Coronary artery (tissue), 2 donors: ENCODE results near the gene MATCAP1.
A peak's percentile ranks its signal among the peaks of the same experiment; 100 is the strongest.

Source experiments
- DNase-seq: peaks from one replicate; pipeline ENCODE4 v3.0.0-alpha.2; 2017; ENCODE audit warnings: low spot score
- H3K27ac ChIP-seq, 2 donors: fragments of 200-600 bp; sonication (generic); one replicate each; pipeline ENCODE4 v1.5.1; 2016 to 2019
- H3K4me3 ChIP-seq: fragments of 200-600 bp; sonication (generic); 2 replicates; pipeline ENCODE4 v1.5.1; 2016; ENCODE audit warnings: mild to moderate bottlenecking, moderate library complexity
- CTCF ChIP-seq: fragments of 200-600 bp; sonication (generic); IDR thresholded peaks from one replicate; pipeline ENCODE4 v1.5.1; 2019; ENCODE audit warnings: antibody characterized with exemption

The MATCAP1 gene

DNA sequence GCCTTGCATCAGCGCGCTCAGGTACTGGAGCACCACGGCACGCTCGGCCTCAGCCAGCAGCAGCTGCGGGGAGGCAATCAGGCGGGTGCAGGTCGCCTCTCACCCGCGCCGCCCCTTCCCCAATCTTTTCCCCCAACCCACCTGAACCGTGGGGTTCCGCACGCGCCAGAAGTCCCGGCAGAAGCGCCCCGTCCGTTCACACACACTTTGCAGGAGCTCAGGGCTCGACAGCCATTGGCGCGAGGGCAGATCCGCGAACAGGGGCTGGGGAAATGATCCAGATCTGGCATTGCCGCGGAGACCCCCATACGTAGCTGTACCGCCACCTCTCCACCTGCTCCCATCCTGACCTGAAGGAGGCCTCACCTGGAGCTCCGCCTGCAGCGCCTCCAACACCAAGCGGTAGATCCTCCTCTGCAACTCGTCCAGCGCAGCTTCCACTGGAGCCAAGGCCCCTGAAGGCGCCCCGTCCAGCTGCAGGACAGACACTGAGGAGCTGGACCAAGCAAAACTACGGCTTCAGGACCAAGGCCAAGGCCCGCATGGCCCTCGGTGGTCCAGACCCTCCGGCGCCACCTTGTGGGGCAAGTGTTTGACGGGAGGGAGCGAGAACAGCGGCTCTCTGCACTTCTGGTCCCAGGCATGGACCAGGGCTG is 1.4 kb upstream of the MATCAP1 start:
- peak; percentile 71 for TF ChIP-seq CTCF
- peak overlapping the region in 1 of 2 donors; percentile 99 for H3K27ac ChIP-seq

DNA sequence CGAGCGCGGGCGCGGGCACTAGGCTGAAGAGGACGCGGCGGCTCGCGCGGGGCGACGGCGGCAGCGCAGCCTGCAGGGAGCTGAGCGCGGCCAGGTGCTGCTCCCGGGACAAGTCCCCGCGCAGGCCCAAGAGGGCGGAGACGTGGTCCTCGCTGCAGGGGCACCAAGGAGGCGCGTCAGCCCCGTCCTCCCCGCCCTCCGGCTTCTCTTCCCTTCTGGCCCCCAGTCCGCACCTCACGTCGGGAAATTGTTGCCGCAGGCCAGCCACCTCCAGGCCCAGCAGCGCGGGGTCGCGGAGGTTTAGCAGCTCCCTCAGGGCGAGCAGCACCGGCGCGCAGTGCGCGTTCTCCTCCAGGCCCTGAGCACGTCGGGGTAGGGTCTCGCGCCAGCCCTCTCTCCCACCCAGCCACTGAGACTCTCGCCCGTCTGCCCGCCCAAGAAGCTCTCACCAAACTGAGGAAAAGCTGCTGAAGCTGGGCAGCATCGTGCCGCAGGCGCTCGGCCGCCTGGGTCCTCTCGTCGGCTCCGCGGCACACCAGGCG is 761 bp upstream of the MATCAP1 start:
- DNase-seq = no peak
- peak overlapping the region; percentile 94 to 99 for H3K27ac ChIP-seq

More for the DNA sequence above, 1.4 kb upstream of the MATCAP1 start:
- H3K4me3 ChIP-seq = peak overlapping the region; percentile 97
- peak; percentile 93 for DNase-seq

GRCh38 chr16:67183284-67183626 is 508 bp downstream of the MATCAP1 start:
- Histone ChIP-seq H3K4me3 (peak overlapping the region; percentile 97), H3K27ac (peak overlapping the region; percentile 94 to 99)
- no peak for TF ChIP-seq CTCF
- DNase-seq = no peak

More for the DNA sequence above, 761 bp upstream of the MATCAP1 start:
- peak overlapping the region; percentile 97 for H3K4me3 ChIP-seq
- no peak for TF ChIP-seq CTCF

DNA sequence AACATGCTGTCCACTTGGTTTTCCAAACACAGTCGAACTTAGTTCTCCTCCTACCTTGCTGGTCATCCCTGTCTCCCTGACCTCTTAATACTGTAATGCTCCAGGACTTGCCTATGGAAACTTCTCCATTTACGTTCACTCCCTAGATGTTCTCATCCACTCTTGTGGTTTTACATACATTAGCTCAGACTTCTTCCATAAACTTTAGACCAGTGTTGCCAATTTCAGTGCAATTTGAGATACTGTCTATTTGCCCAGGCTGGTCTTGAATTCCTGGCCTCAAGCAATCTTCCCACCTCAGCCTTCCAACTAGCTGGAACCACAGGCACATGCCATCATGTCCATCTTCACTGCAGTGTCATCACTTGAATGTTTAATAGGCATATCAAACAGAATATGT is 1.5 kb downstream of the MATCAP1 start:
- DNase-seq = no peak
- no peak for TF ChIP-seq CTCF
- H3K4me3 ChIP-seq = no peak overlapping the region
- no peak overlapping the region for H3K27ac ChIP-seq

DNA sequence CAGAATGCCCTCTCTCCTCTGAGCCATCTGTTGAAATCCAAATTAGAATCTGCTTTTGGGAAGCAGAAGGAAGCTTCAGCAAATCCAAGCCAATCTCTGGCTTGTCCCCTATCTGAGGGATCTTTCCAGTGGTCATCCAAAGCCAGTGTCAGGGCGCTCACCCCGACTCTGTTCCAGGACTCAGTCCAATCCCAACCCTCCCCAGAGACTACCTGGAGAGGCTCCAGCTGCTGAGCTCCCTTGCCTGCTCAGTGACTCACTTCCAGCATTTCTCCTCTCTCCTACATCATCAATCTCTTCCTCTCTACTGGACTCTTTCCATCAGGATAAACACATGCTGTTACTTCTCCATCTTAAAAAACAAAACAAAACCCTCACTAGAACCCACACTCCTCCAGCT is 2.4 kb downstream of the MATCAP1 start:
- no peak for DNase-seq
- Histone ChIP-seq H3K4me3 (no peak overlapping the region), H3K27ac (peak overlapping the region in 1 of 2 donors; percentile 61)
- TF ChIP-seq CTCF = no peak

DNA sequence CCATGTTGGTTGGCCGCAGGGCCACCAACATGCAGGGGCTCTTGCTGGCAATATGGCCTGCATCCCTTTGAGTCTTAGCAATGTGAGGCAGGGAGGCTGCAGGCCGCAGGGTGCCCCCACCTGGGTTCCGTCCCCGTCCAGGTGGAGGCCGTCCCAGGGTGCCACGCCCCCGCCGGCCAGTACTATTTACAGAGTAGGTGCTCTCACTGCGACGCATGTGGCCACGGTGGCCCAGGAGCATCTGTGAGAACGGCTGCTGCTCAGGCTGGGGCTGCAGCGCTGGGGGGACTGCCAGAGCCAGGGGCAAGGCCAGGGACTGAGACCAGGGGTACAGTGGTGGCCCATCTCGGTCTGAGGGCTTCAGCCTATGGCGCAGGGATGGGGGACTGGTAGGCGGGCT is 3.6 kb downstream of the MATCAP1 start:
- H3K27ac ChIP-seq = no peak overlapping the region
- DNase-seq = no peak
- no peak for TF ChIP-seq CTCF
- H3K4me3 ChIP-seq = no peak overlapping the region

DNA sequence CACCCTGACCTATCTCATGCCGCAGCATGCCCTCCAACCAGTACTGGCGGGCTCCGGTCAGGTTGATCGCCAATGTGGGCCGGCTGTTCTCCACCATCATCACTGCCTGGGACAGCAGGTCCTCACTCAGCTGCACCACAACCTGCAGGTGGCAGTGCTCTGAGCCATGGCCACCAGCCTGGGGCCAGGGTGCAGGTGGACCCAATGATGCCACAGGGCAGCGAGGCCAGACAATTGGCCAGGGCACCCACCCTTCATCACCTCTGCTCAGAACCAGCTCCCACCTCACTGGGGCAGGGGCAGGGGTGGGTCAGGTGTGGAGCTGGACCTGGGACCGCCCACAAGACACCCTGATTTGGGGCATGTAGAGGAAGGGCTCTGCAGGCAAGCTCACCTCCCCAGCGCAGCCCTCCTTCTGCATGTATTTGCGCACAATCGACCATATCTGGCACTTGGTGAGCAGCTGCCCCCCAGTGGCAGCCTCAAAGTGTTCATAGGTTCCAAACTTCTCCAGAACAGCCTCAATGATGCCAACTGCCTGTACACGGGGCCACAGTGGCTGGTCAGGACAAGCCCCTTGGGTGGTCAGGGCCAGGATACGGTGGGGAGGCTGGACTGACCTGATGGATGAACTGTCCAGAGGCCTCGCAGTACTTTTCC is 4.2 kb downstream of the MATCAP1 start:
- no peak for TF ChIP-seq CTCF
- H3K27ac ChIP-seq = no peak overlapping the region
- no peak for DNase-seq
- H3K4me3 ChIP-seq = no peak overlapping the region
